DMS114 treated with DMSO at 0.1 percent for 48 hours (cell line): ENCODE measurements around the gene KIF26A.
"Not testable (repeated sequence)": the region's sequence is repeated elsewhere in the genome, so short reads cannot be mapped to it uniquely, and the experiment has no call there.

ENCODE experiments used
- DNase-seq: peaks from one replicate; lab custom pipeline; 2025; ENCODE audit not compliant: unreplicated experiment; lab: John Stamatoyannopoulos, UW

Gene KIF26A

GRCh38 chr14:104142946-104143470 lies 4.6 kb downstream of the KIF26A start:
- DNase-seq: no peak

- DNase-seq: no peak
Observed at GRCh38 chr14:104143521-104144452, 5.4 kb downstream of the KIF26A start.

GRCh38 chr14:104144453-104144790 lies 6.0 kb downstream of the KIF26A start:
- no peak for DNase-seq

- no peak for DNase-seq
Observed at GRCh38 chr14:104144911-104145825, 6.8 kb downstream of the KIF26A start.

GRCh38 chr14:104145826-104146601 lies 7.6 kb downstream of the KIF26A start:
- DNase-seq: no peak

GRCh38 chr14:104146651-104147345 lies 8.4 kb downstream of the KIF26A start:
- DNase-seq: no peak

- DNase-seq: no peak
Observed at GRCh38 chr14:104147346-104148125, 9.1 kb downstream of the KIF26A start.

GRCh38 chr14:104148433-104149277 lies 10.3 kb downstream of the KIF26A start:
- no peak for DNase-seq

GRCh38 chr14:104149278-104149595 lies 10.8 kb downstream of the KIF26A start:
- no peak for DNase-seq

- no peak for DNase-seq
Observed at GRCh38 chr14:104149617-104150135, 11.3 kb downstream of the KIF26A start.

- DNase-seq: no peak
Observed at GRCh38 chr14:104150136-104151025, 12.0 kb downstream of the KIF26A start.

GRCh38 chr14:104151026-104151381 lies 12.6 kb downstream of the KIF26A start:
- no peak for DNase-seq

GRCh38 chr14:104151566-104152245 lies 13.3 kb downstream of the KIF26A start:
- no peak for DNase-seq

- no peak for DNase-seq
Observed at GRCh38 chr14:104152246-104152575, 13.8 kb downstream of the KIF26A start.

GRCh38 chr14:104152686-104153393 lies 14.5 kb downstream of the KIF26A start:
- no peak for DNase-seq

GRCh38 chr14:104153394-104153755 lies 15.0 kb downstream of the KIF26A start:
- not testable (repeated sequence) for DNase-seq

GRCh38 chr14:104154246-104154645 lies 15.9 kb downstream of the KIF26A start:
- DNase-seq: no peak
